Endothelial cell of coronary artery (primary cell): ENCODE results near the gene MRPL20. TPM values are rescaled to one million over a fixed set of nuclear protein-coding genes. Genes with fewer than 3 reads are reported as not detected.

Experiments used
- total RNA-seq: library from RNA; depleted of rRNA; stranded (reverse); fragments of >200 nt; gene quantifications from 2 replicates; pipeline ENCODE4 v1.2.3, GENCODE V29; 2014

The MRPL20 gene
- total RNA-seq: 103 and 128 TPM in 2 replicates

DNA sequence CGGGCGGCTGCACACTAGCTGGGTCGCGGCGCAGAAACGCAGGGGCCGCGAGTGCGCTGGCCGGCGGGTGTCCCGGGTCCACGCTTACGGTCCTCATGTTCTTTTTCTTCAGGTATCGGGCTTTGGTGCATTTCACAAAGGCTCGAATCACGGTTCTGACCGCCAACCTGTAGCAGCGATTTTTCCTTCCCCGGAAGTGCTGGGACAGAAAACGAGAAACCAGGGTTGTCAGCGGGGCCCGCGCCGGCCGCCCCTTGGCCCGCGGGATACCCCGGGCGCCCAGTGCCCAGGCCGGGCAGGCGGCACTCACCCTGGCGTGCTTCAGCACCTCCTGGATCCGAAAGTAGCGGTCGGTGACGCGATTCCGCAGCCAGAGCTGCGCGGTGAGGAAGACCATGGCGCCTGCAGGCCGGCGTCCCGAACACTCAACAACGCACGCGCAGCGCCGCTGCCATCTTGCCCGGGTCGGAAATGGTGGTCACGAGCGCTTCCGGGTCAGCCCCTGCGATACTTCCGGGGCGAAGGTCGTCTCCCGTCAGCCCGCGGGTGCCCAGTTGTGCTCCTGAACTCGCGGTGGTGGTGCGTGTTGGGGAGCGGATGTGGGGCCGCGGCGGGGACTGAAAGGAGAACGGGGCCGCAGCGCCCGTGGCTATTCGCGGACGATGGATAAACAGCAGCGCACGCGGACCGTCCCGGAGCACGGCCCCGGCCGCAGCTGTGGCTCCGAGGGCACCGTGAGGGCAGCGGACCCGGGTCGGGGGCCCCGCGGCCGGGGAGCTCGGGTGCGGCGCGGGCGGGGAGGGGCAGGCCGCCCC lies at the start of gene MRPL20:
Gene MRPL20, minus strand, starts transcription at position 473 of the 815 bp plus-strand sequence. Its CDS starts 76 bp downstream, at position 397.

DNA sequence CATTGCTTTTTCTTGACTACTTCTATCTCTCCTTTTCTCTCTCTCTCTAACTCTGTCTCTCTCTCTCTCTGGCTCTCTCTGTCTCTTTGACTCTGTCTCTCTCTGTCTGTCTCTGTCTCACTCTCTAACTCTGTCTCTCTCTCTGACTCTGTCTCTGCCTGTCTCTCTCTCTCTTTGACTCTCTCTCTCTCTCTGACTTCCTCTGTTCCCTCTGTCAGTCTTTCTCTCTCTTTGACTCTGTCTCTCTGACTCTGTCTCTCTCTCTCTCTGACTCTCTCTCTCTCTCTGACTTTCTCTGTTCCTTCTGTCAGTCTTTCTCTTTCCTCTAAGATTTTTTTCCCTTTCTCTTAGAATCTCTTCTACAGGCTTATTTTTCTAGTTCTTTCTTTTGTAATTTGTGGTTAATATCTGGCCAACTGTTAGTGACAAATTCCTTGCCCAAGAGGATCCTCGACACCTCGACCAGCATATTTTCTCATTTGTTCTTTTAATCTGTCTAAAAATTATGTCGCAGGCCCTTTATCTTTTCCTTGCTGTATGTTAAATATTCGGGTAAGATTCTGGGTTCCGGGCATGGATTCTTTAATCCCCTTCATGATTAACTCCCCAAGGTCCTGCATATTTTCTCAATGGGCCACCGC lies 42.1 kb upstream of the MRPL20 start, which contains the start of gene ATAD3C:
Gene ATAD3C, plus strand, starts transcription at position 591 of the 641 bp plus-strand sequence. CDS start 995 bp downstream, outside the sequence.

DNA sequence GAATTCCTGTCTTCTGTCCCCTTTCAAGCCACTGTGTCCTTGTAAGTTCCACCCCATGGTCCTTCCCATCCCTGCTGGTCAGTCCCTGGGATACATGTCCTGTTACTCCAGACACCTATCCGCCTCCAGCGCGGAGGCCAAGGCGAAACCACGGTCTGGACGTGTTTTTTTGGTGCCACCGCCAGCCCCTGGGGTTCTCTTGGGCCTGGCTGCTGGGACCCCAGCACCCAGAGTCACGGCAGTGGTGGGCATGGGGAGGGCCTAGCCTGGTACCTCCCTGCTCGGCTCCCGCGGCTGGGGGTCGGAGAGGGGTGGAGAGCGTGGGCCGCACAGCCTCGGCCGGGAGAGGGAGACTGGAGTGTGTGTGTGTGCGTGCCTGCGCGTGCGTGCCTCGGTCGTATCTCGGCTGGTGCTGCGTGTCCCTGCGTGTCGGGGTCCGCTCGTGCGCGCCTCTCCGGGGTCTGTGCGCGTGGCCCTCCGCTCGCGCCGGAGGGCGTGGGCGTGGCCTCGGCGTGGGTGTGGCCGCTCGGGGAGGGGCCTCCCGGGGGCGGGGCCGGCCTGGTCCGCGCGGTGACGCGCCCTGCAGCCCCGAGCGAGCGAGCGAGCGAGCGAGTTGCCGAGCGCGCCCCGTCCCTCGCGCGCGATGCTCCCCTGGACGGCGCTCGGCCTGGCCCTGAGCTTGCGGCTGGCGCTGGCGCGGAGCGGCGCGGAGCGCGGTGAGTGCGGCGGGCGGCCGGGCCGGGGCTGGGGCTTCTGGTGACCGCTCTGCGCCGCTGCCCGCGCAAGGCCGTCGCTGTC lies 28.2 kb upstream of the MRPL20 start, which contains the start of gene VWA1:
Gene VWA1, plus strand, starts transcription at position 585 of the 798 bp plus-strand sequence. Its CDS starts 59 bp downstream, at position 644.

DNA sequence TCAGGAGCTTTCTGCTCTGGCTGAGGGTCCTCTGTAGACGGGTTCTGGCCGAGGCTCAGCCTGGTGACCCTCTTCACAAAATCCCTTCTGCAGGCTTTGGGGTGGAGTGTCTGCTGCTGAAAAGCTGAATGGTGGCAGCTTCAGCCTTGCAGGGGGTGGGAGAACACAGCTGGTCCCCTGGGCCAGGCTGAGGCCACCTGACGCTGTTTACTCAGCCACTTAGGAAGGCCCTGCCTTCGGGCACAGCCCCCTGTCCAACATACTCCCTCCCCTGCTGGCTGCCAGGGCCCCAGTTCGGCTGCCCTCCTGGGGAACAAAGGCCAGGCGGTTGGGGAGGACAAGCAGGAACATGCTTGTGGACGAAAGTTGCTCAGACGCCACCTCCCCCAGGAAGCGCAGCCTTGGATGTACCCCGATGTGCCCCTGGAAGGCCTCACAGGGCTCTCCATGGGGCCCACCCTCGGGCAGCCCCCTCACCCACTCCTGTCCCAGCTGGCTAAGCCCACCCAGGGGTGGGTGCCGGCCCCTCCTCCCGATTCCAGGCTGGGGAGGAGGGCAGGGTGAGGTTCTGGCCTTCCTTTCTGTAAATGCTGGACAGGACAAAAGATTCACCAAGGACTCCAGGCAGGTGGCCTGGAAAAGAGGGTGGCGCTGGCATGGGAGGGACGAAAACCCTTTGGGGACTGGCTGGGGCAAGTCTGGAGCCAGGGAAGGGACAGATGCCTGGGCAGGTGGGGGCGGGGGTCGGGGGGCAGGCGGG lies 14.2 kb upstream of the MRPL20 start, which contains the start of gene ANKRD65:
Gene ANKRD65, minus strand, starts transcription at position 130 of the 760 bp plus-strand sequence. CDS start 271 bp downstream, outside the sequence.

DNA sequence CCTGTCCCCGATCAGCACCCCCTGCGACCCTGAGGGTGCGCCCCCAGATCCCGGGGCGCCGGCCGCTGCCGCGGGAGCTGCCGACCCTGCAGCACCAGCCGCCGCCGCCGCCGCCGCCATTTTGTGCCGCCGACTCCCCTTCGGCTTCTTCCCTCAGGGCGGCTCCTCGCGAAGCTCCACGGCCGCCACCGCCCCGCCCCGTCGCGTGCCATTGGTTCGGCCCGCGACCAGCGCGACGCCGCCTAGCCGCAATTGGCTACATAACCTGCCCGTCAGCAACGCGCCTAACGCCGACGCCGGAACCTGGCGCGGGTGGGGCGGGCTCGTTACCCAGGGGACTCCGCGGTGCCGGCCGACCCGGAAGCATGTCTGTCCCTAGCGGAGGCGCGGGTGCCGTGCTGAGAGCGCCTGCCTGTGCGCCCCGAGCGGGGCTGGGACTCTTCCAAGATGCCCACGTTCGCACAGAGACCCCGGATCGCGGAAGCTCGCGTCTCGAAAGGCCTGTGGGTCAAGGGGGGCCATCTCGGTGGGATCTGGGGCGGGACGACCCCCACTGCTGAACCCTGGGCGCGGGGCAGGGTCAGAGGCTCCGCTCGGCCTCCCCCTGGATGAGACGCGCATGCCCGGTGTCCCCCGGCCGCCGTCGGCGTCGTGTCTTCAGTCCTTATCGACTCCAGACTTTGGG lies 7.8 kb downstream of the MRPL20 start, which contains the start of gene CCNL2:
Gene CCNL2, minus strand, starts transcription at position 149 of the 685 bp plus-strand sequence. Its CDS starts 29 bp downstream, at position 120.

DNA sequence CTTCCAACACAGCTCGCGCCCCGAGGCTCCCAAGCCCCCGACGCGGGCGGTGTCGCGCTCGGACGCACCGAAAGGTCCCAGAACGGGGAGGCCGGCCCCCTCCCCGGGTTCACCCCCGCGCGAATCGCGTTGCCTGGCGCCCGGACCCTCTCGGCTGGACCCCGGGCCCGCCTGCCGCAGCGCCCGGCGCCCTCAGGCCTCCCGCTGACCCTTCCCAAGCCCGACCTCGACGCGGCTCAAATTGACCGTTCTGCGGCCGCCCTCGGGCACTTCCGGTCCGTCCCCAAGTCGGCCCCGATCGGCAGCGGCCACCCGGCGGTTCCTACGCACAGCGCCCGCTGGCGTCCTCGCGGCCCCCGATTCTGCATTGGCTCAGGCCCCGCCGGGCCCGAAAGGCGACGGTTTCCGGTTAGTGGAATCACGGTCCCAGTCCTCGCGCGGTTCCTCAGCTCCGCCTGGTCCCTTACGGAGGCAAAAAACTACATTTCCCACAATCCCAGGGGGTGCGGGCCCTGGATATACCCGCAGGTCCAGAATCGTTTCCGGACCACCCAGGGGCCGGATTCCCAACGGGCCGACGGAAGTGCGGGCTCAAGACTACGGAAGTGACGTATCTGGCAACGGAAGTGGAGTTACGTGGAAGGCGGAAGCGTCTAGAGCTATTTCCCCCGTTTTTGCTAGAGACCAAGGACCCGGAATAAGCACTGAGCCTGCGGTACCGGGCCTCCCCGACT lies 32.0 kb downstream of the MRPL20 start, which contains the start of gene AURKAIP1:
Gene AURKAIP1, minus strand, starts transcription at position 279 of the 734 bp plus-strand sequence. CDS start 451 bp downstream, outside the sequence.

DNA sequence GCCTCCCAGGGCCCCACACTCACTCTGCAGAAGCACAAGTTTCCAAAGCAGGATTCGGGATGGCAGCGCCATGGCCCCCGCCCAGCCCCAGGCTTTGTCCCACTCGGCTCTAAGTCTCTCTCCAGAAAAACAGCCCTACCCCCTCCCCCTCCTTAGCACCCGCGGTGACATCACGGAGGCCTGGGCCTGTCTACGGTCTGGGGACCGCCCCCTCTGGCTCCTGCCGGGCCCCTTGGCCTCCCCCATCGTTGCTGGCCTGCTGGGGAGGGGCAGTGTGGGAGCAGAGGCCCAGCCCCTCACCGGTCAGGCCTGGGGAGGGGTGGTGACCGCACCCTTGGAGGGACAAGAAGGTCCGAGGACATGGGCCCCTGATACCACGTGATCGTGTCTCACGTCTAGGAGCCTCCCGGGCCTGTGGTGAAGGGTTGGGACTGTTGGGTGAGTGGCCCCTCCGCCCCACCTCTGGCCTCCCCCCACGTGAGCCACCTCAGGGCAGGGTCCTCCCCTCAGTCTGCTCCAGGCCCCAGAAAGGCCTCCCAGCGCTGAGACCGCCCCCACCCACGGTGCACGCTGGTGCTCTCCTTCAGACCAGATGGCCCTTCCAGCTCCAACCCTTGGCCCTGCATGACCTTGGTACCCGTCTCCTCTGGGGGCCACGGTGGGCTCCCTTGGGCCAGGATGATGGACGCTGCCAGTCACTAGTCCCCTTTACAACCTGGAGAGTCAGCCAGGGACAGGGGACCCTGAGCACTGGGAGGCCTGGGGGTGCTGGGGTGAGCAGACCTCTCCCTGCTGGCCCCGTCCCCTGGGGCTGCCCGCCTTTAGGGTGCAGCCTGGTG lies 48.4 kb downstream of the MRPL20 start, which contains the start of gene MXRA8:
Gene MXRA8, minus strand, starts transcription at position 123 of the 839 bp plus-strand sequence. Its CDS starts 51 bp downstream, at position 72.

Other genes with a start within 250 kb of the MRPL20 start
- gene TTLL10, start 233.4 kb downstream of the MRPL20 start, total RNA-seq: not detected in 2 replicates
- gene TNFRSF18, start 200.7 kb downstream of the MRPL20 start, total RNA-seq: 0.28 TPM in 1 of 2 replicates, not detected in the other
- 0.63 and 1.6 TPM in 2 replicates for gene TNFRSF4, start 193.1 kb downstream of the MRPL20 start, total RNA-seq
- 91.0 and 126 TPM in 2 replicates for gene SDF4, start 175.3 kb downstream of the MRPL20 start, total RNA-seq
- 23.4 and 30.0 TPM in 2 replicates for gene B3GALT6, start 175.1 kb downstream of the MRPL20 start, total RNA-seq
- gene C1QTNF12, start 160.6 kb downstream of the MRPL20 start, total RNA-seq: 0.45 and 0.85 TPM in 2 replicates
- 31.8 and 39.7 TPM in 2 replicates for gene UBE2J2, start 133.4 kb downstream of the MRPL20 start, total RNA-seq
- gene SCNN1D, start 126.9 kb downstream of the MRPL20 start, total RNA-seq: 0.27 and 0.66 TPM in 2 replicates
- gene ACAP3, start 99.4 kb downstream of the MRPL20 start, total RNA-seq: 22.7 and 37.0 TPM in 2 replicates
- gene PUSL1, start 98.7 kb downstream of the MRPL20 start, total RNA-seq: 12.5 and 13.0 TPM in 2 replicates
- gene INTS11, start 82.6 kb downstream of the MRPL20 start, total RNA-seq: 71.9 and 89.6 TPM in 2 replicates
- 11.4 and 11.6 TPM in 2 replicates for gene CPTP, start 82.5 kb downstream of the MRPL20 start, total RNA-seq
- gene TAS1R3, start 76.0 kb downstream of the MRPL20 start, total RNA-seq: 0.18 and 0.19 TPM in 2 replicates
- gene DVL1, start 57.9 kb downstream of the MRPL20 start, total RNA-seq: 41.9 and 101 TPM in 2 replicates
- gene MXRA8, start 48.7 kb downstream of the MRPL20 start, total RNA-seq: 0.63 and 6.3 TPM in 2 replicates
- 91.8 and 109 TPM in 2 replicates for gene AURKAIP1, start 32.1 kb downstream of the MRPL20 start, total RNA-seq
- gene CCNL2, start 8.0 kb downstream of the MRPL20 start, total RNA-seq: 80.2 and 143 TPM in 2 replicates
- gene ANKRD65, start 14.0 kb upstream of the MRPL20 start, total RNA-seq: under 0.01 and 0.09 TPM in 2 replicates
- 4.4 and 11.1 TPM in 2 replicates for gene VWA1, start 28.4 kb upstream of the MRPL20 start, total RNA-seq
- under 0.01 TPM in 1 of 2 replicates, not detected in the other for gene ATAD3C, start 42.4 kb upstream of the MRPL20 start, total RNA-seq
- gene ATAD3B, start 64.5 kb upstream of the MRPL20 start, total RNA-seq: 16.4 and 26.7 TPM in 2 replicates
- 38.3 and 56.9 TPM in 2 replicates for gene ATAD3A, start 104.9 kb upstream of the MRPL20 start, total RNA-seq
- 2.8 and 3.1 TPM in 2 replicates for gene TMEM240, start 133.3 kb upstream of the MRPL20 start, total RNA-seq
- gene SSU72, start 167.6 kb upstream of the MRPL20 start, total RNA-seq: 55.5 and 64.9 TPM in 2 replicates
- gene FNDC10, start 192.8 kb upstream of the MRPL20 start, total RNA-seq: 0.47 and 0.54 TPM in 2 replicates
- gene MIB2, start 208.2 kb upstream of the MRPL20 start, total RNA-seq: 36.3 and 77.5 TPM in 2 replicates
- 1.1 and 2.8 TPM in 2 replicates for gene MMP23B, start 224.9 kb upstream of the MRPL20 start, total RNA-seq